Ishikawa (cell line): Measurements from ENCODE around the gene GPX8.

Source experiments
- CEBPB ChIP-seq: IDR thresholded peaks from 2 replicates; pipeline ENCODE4 v1.6.1; 2012
- CREB1 ChIP-seq: IDR thresholded peaks from 2 replicates; pipeline ENCODE4 v1.6.1; 2012; ENCODE audit warnings: low read depth
- EGR1 ChIP-seq: IDR thresholded peaks from 2 replicates; pipeline ENCODE4 v1.6.1; 2012
- FOXM1 ChIP-seq: IDR thresholded peaks from 2 replicates; pipeline ENCODE4 v1.6.1; 2012; ENCODE audit warnings: low read depth, borderline replicate concordance
- MAX ChIP-seq: IDR thresholded peaks from 2 replicates; pipeline ENCODE4 v1.6.1; 2012
- RAD21 ChIP-seq: IDR thresholded peaks from 2 replicates; pipeline ENCODE4 v1.6.1; 2012; ENCODE audit warnings: low read depth
- REST ChIP-seq: IDR thresholded peaks from 2 replicates; pipeline ENCODE4 v1.6.1; 2012; ENCODE audit warnings: low read depth, mild to moderate bottlenecking
- TAF1 ChIP-seq: IDR thresholded peaks from 2 replicates; pipeline ENCODE4 v1.6.1; 2012; ENCODE audit warnings: low read depth, mild to moderate bottlenecking
- TCF12 ChIP-seq: IDR thresholded peaks from 2 replicates; pipeline ENCODE4 v1.6.1; 2012; ENCODE audit warnings: low read depth
- TEAD4 ChIP-seq: IDR thresholded peaks from 2 replicates; pipeline ENCODE4 v1.6.1; 2012
- USF1 ChIP-seq: IDR thresholded peaks from 2 replicates; pipeline ENCODE4 v1.6.1; 2012
- YY1 ChIP-seq: IDR thresholded peaks from 2 replicates; pipeline ENCODE4 v1.6.1; 2012; ENCODE audit warnings: low read depth
- ZBTB7A ChIP-seq: IDR thresholded peaks from 2 replicates; pipeline ENCODE4 v1.6.1; 2012; ENCODE audit warnings: low read depth

GPX8 gene

GRCh38 chr5:55123365-55123764 lies 36.6 kb upstream of the GPX8 start:
- TF ChIP-seq TCF12 (no peak), REST (no peak), TAF1 (no peak), USF1 (no peak), CEBPB (no peak), CREB1 (no peak), EGR1 (no peak), ZBTB7A (no peak), RAD21 (no peak), FOXM1 (no peak)

GRCh38 chr5:55134053-55134722 lies 25.8 kb upstream of the GPX8 start:
- TF ChIP-seq TEAD4 = no peak

- TF ChIP-seq TAF1 = no peak
- no peak for TF ChIP-seq TCF12
- no peak for TF ChIP-seq CREB1
- no peak for TF ChIP-seq FOXM1
- TF ChIP-seq REST = no peak
- no peak for TF ChIP-seq USF1
- no peak for TF ChIP-seq YY1
- TF ChIP-seq CEBPB = no peak
- TF ChIP-seq TEAD4 = no peak
Observed at GRCh38 chr5:55136521-55136920, 23.4 kb upstream of the GPX8 start.

GRCh38 chr5:55140908-55141665 lies 18.9 kb upstream of the GPX8 start:
- no peak for TF ChIP-seq MAX
- no peak for TF ChIP-seq FOXM1
- TF ChIP-seq REST = no peak
- no peak for TF ChIP-seq RAD21

- TF ChIP-seq EGR1 (no peak), MAX (no peak), TCF12 (no peak), ZBTB7A (no peak), TEAD4 (no peak), TAF1 (no peak), USF1 (no peak), RAD21 (no peak), CREB1 (no peak)
Observed at GRCh38 chr5:55141945-55142690, 17.9 kb upstream of the GPX8 start.
